ENCODE results near the gene PYCR2. TPM values are rescaled to one million over a fixed set of nuclear protein-coding genes. Genes with fewer than 3 reads are reported as not detected.

PYCR2 gene
- total RNA-seq, 1 experiment from 2014 or later: 104 TPM

DNA sequence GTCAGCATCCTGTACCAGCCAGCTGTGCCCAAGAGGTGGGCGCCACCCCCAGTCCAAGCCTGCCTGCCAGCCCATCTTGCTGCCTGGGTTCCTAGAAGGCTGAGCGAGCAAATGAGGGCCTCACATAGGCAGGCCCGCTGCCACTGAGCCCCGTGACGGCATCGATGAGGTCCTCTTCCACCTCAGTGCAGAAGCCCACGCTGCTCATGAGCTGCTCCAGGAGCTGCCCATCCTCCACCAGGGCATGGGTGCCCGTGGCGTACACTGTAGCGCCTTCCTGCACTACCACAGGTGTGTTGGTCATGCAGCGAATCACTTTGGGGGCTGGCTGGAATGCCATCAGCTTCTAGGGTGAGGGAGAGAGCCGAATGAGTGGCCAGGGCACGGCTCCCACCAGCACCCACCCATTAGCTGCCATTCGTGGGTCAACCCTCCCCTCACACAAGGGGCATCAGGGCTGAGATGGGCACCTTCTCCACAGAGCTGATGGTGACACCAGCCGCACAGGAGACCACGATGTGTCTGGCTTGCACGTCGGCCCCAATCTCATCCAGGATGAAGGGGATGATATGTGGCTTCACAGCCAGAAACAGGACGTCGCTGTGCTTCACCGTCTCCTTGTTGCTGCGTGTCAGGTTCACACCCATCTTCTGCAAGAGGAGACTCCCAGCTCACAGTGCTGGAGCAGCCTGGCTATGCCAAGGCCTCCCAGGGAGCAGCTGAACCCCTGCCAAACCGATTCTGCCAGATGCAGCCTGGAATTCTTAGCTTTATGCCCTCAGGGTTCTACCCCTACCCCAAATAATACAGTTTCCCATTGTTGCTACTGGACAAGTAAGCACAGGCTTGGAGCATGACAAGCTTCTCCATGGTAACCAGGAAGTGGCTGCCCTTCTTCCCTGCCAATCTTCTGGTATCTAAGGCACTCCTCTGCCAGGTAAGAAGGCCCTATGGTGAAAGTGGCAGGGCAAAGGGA, 2.0 kb downstream of the PYCR2 start:
- Mint-ChIP-seq H3K27ac (no peak overlapping the region), H3K9me3 (no peaks in the 10 kb centered on the region), H3K4me3 (peak overlapping the region; percentile 96 to 98; a peak in 3 of 5 replicates), H3K36me3 (ENCODE audit: insufficient read depth in 1 of 3, low read depth in 3 of 3) (peaks cover 46 to 62% (median 55%) of the 10 kb centered on the region in 3 experiments; a peak in 6 of 7 replicates), H3K27me3 (ENCODE audit: low read depth) (no peaks in the 10 kb centered on the region), H3K4me1 (peaks cover 12 to 19% of the 10 kb centered on the region in 2 experiments)
- H3K23ac ChIP-seq (ENCODE audit: insufficient read length, low read depth, low read length): no peak overlapping the region
- H3K27ac ChIP-seq (ENCODE audit: insufficient read length, low read depth, low read length): no peak overlapping the region
- no peak overlapping the region for H3K56ac ChIP-seq (ENCODE audit: insufficient read length, low read depth, low read length)
- H2BK120ac ChIP-seq (ENCODE audit: low read depth, low read length, poor library complexity, severe bottlenecking): no peak overlapping the region
- no peak overlapping the region for H3K18ac ChIP-seq (ENCODE audit: insufficient read length, low read depth, low read length)
- H3K9ac ChIP-seq (ENCODE audit: extremely low read depth, insufficient read length, low read length): peak overlapping the region; percentile 15
- H3K4ac ChIP-seq (ENCODE audit: low read depth, low read length): no peak overlapping the region
- no peak overlapping the region for H4K5ac ChIP-seq (ENCODE audit: insufficient read length, low read depth, low read length)
- H4K91ac ChIP-seq (ENCODE audit: insufficient read length, low read depth, low read length): no peak overlapping the region
- no CpG with 5 or more reads among the region's 23 CpGs for WGBS (ENCODE audit: extremely low coverage, insufficient read length, low lambda C conversion rate)
- H4K20me1 ChIP-seq (ENCODE audit: control insufficient read depth, insufficient read depth, insufficient read length): peaks cover 3% of the 10 kb centered on the region
- H3K27me3 ChIP-seq (ENCODE audit: insufficient read depth, low read length): no peaks in the 10 kb centered on the region
- H2BK12ac ChIP-seq (ENCODE audit: insufficient read length, low read depth, low read length): no peak overlapping the region
- no peaks in the 10 kb centered on the region for H3K9me3 ChIP-seq (ENCODE audit: control insufficient read depth, low read depth, low read length)
- H3K23me2 ChIP-seq (ENCODE audit: insufficient read length, low read depth, low read length, poor library complexity, severe bottlenecking): peaks cover 4% of the 10 kb centered on the region
- H2AFZ ChIP-seq (ENCODE audit: low read length): no peak overlapping the region
- no peak overlapping the region for H2BK5ac ChIP-seq (ENCODE audit: insufficient read length, low read length)
- no peak overlapping the region for H4K8ac ChIP-seq (replicated peaks; ENCODE audit: insufficient read length, low read depth, low read length)
- H3T11ph ChIP-seq (ENCODE audit: low read length): no peak overlapping the region
- peak overlapping the region; percentile 79 for H3K4me2 ChIP-seq (ENCODE audit: insufficient read depth, insufficient read length, low read length)
- no peak overlapping the region for H2BK20ac ChIP-seq (ENCODE audit: low read depth, low read length, poor library complexity, severe bottlenecking)
- no peak overlapping the region for H2BK15ac ChIP-seq (ENCODE audit: low read depth, low read length)
- TF ChIP-seq, protein P1, sequence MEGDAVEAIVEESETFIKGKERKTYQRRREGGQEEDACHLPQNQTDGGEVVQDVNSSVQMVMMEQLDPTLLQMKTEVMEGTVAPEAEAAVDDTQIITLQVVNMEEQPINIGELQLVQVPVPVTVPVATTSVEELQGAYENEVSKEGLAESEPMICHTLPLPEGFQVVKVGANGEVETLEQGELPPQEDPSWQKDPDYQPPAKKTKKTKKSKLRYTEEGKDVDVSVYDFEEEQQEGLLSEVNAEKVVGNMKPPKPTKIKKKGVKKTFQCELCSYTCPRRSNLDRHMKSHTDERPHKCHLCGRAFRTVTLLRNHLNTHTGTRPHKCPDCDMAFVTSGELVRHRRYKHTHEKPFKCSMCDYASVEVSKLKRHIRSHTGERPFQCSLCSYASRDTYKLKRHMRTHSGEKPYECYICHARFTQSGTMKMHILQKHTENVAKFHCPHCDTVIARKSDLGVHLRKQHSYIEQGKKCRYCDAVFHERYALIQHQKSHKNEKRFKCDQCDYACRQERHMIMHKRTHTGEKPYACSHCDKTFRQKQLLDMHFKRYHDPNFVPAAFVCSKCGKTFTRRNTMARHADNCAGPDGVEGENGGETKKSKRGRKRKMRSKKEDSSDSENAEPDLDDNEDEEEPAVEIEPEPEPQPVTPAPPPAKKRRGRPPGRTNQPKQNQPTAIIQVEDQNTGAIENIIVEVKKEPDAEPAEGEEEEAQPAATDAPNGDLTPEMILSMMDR (conservative IDR thresholded peaks at IDR 0.05): no peak
- H2AK5ac ChIP-seq (ENCODE audit: insufficient read length, low read length): no peak overlapping the region
- no peaks in the 10 kb centered on the region for H3K4me1 ChIP-seq (ENCODE audit: insufficient read depth, low read length)
- no peak for DNase-seq
- H3K79me1 ChIP-seq (ENCODE audit: insufficient read depth, low read depth, low read length, poor library complexity, severe bottlenecking): no peaks in the 10 kb centered on the region
- no peak overlapping the region for H3K14ac ChIP-seq (ENCODE audit: insufficient read depth, low read length)
- peaks cover 5% of the 10 kb centered on the region; the same call in 1 of the 2 replicates for H3K79me2 ChIP-seq (ENCODE audit: insufficient read depth, low read length)
